ENCODE data around the gene INSC.

INSC gene

DNA sequence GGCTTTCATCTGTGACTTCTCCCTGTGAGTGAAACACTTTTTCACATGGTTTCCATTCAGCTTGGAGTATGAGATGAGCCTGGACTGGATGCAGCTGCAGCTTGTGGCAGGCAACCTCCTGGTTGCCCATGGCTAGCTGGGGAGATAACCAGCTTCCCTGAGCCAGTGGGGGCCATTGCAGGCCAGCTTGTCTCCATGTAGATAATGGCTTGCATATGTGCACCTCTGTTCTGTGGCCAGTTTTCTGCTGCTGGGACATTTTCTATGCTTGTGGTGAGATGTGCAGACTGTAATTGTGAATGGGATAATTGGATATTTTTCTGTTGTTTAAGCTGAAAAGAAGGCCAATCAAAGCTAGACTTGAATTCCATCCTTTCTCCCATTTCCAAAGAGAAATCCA is 38.5 kb downstream of the INSC start:
- no peak for DNase-seq

DNA sequence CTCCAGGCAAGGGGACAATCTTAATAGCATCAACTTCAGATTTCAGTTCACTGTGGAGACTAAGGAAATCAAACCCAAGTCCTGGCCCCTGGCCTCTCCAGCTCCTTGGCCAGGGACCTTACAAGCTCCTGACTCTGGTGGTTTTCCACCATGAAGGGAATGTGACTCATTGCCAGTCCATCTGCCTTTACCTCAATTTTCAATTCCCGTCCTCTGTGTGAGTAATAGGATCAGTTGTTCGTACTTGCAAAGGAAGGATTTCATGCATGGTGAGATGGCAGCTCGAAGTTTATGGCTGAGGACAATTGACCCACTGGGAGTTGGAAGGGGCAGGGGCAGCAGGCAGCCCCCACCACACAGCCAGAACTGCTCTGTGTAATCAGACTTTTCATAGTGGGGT is 42.5 kb downstream of the INSC start:
- DNase-seq = no peak

DNA sequence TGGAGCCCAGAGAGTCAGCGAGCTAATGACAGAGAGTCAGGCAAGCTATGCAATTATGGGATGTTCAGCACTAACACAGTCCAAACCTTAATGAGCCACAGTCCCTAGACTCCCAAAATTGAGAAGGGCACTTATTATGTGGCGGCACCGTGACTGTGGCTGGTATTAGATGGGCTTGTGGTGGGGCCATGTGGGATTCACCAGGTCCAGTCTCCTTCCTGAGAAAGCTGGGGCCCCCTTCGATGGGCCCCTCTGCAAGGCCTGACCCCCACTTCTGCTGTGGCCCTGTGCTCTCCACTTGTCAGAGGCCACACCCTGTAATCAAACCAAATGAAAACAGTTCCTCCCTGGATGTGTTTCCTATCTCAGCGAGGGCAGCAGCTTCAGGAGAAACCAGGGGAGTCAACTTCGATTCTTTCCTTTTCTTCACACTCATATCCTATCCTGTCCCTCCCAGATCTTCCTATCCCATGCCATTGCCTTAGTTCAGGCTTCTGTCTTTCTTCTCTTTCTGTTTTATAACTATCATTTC is 42.9 kb downstream of the INSC start:
- no peak for DNase-seq

DNA sequence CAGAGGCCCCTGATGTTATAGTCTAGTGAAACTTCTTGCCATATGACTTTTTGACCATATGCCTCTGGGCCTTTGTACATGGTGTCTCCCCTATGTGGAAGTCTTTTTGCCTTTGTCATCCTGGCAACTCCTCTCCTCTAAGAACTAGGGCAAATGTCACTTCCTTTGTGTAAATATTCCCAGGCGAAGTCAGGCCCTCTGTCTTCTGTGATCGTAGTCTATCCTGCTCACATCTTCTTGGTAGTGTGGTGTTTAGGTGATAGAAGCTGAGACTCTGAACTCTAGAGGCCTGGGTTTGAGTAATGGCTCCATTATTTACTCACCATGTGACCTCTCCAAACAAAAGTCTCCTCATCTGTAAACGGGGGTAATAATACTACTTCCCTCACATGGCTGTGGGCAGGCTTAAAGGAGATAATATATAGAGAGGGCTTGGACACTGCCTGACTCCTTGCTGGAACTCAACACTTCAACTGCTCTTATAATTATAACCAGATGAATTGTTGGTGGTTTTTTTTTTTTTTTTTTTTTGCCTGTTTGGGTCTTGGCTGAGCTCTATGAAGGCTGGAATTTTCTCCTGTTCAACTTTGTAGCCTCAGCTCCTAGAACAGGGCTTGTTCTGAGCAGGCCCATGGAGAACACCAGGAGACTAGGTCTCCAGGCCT is 43.8 kb downstream of the INSC start:
- no peak for DNase-seq

DNA sequence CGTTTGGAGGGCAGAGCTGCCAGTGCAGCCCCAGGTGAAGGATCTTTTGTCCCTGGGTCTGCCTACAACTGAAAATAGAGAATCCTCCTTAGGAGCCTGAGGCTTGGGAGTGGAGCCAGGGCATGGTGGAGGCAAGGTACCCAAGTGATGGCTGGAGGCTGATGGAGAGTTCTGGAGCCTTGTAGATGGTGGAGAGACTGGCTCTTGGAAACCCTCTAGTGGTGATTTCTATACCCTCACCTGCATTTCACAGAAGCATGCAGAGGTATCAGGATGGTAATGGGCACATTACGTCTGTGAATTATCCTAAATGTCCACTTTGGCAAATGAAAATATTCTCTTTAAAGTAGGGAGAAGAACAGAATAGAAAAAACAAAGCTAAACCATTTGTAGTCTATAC is 44.4 kb downstream of the INSC start:
- no peak for DNase-seq

DNA sequence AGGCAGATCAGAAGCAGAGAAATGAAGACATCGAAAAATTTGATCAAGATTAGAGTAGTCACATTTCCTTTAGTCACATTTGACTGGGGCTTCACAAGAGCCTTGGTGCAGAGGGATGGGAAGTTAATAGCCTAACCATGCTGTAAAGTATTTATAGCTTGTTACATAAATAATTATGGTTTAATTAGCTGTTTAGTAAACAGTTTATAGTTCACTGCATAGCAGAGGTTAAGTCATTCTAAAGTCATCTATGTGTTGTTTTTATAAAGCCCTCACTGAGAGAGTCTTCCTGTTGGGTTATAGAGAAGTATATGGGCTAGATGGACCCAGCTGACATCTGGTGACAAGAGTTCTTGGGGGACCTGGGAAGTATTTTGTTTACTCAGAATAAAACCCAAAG is 47.1 kb downstream of the INSC start:
- no peak for DNase-seq

DNA sequence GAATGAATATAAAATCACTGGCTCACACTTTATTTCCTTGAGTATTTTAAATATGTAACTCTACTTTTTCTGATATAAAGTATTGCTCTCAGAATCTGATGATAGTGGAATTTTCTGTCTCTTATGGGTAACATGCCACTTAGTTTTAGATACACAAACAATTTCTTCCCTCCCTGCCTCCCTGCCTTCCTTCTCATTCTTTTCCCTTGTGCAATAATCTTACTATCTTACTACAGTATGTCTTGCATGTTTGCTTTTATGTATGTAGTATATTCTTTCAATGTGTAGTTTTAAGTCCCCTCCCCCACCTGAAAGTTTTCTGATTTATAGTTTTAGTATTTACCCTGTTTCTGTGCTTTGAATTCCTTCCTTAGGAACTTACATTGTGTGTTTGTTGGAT is 48.4 kb downstream of the INSC start:
- no peak for DNase-seq

DNA sequence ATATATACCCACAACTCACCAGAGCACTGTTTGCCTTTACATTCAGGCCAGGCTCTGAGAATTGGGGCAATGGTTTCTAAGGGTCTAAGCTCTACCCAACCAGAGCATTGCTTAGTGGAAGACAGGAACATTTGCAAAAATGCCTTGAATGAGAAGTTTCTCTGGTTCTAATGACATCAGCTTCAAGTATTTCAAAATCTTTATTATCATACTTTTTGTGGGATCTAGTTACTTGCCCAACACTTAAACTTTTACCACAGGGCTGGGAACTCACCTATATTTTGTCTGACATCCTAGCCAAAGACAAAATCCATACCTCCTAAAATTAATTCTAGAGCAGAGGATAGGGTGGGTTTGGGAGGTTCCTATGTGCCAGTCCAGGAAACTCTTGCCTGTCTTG is 51.5 kb downstream of the INSC start:
- no peak for DNase-seq

DNA sequence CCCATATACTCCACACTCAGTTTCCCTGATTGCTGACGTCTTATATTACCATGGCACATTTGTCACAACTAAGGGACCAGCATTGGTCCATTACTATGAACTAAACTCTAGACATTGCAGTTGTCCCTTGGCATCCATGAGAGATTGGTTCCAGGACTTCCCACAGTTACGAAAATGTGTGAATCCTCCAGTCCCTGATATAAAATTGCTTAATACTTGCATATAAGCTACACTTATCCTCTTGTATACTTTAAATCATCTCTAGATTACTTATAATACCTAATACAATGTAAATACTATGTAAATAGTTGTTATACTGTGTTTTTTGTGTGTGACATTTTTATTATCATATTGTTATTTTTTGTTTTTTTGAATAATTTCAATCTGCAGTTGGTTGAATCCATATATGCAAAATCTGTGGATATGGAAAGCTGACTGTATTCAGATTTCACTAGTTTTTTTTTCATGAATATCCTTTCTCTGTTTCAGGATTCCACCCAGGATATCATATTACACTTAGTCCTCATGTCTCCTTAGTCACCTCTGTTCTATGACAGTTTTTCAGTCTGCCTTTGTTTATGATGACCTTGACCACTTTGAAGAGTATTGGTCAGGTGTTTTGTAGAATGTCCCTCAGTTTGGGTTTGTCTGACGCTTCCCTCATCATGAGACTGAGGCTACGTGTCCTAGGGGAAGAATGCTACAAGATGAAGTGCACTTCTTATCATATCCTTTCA is 55.3 kb downstream of the INSC start:
- DNase-seq = no peak

DNA sequence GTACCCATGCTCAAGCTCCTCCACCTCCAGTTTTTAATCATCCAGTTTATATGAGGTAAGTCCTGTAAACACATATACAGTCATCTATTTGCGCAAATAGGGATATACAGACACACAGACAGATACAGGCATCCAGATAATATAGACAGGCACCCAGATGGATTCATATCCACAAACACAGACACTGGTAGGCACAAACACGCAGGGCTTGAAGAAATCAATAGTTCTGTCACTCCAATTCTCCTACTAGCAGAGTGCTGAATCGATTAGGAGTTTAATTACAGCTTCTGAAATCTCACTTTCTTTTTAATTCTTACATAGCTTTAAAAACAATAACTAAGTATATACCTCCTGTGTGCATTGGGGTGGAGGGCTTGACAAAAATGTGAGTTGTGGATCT is 56.0 kb downstream of the INSC start:
- no peak for DNase-seq

DNA sequence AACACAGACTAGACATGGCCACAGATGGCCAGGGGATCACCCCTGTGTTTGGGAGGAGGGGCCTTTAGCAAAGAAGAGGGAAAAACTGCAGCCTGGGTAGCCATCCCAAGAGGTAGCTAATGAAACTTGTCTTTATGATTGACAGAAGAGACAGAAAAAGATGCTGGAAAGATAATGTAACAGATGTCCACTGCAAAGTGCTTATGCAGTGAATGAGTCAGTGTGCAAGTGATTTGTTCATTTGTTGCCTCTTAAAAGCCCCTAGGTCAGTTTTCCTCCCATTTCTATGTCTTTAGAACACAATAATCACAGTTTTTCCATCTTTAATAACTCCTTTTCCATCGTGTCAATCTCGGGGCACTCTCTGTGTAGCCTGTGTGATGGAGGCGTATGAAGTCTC is 57.2 kb downstream of the INSC start:
- DNase-seq = no peak

DNA sequence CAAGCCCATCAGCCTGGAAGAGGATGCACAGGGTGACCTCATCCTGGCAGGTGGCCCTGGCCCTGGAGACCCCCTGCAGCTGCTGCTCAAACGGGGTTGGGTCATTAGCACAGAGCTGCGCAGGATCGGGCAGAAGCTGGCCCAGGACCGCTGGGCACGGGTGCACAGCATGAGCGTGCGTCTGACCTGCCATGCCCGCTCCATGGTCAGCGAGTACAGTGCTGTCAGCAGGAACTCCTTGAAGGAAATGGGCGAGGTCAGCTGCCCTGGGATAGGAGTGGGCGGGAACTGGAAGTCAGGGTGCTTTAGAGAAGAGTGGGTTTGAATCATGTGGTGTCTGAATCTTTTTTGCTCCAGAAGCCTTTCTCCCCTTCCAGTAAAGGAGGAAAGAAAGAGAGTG is 61.1 kb downstream of the INSC start:
- DNase-seq = no peak

DNA sequence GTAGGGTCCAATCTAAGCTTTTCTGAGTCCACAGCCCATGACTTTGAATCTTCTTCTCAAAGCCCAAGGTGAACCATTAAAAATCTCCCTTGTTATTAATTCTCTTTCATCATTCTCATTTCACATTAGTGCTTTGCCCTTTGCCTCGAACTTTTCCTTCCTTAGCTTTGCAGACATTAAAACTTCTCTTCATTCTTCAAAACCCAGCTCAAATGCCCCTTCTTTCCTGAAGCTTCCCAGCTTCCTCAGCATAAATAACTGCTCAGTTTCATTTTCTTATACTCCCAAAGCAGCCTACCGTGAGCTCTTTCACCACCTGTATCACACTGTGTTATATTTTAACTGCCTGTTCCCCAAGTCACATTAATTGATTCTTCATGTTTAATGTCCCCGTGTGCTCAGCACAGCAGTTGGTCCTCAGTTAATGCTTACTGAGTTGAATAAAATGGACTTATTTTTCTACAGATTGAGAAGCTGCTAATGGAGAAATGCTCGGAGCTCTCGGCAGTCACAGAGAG is 62.0 kb downstream of the INSC start:
- no peak for DNase-seq

DNA sequence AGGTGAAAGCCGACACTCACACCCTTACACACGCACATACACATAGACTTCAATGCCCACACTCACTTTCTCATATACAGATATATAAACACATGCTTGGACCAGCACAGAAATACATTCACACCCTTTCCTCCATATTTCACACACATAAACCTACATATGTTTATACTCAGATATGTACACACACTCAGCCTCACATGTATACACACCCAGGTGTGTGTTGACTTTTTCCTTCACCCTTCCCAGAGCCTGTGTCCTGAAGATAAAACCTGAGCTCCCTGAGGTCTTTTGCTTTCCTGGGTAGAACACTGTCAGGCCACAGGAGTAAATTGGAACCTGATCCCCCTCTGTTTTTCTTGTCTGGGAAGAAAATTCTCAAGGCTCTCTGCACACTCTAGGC is 62.8 kb downstream of the INSC start:
- DNase-seq = no peak

DNA sequence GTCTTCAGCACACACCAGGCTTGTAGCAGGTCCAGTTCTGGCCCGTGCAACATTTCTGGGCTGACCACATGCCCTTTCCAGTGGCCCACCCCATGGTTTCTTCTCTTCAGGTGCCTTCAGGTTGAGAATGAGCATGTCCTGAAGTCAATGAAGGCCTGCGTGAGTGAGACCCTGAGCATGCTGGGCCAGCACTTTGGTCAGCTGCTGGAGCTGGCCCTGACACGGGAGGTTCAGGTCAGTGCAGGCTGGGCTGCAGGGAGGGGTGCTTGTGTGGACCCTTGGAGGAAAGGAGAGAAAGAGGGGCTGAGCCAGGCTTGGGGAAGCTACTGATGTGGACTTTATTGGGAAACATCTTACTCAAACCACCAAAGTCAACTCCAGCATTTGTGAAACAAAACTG is 63.5 kb downstream of the INSC start:
- no peak for DNase-seq

DNA sequence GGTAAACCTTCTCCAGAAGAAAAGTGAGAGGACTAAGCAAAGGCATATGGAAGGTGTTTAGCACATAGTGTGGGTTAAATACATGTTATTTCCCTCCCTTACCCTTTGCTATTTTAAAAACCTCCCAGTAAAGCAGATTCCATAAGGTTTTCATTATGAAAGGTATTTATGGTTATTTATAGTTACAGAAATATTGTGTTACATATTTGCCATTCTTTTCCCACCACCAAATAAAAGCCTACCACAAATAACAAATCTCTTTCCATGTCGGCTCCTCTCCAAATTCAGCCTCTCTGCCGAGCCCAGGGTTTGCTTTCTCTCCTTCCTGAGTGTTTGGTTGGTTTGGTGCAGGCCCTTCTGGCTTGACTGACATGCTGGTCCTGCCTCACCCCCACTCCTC is 64.4 kb downstream of the INSC start:
- no peak for DNase-seq

DNA sequence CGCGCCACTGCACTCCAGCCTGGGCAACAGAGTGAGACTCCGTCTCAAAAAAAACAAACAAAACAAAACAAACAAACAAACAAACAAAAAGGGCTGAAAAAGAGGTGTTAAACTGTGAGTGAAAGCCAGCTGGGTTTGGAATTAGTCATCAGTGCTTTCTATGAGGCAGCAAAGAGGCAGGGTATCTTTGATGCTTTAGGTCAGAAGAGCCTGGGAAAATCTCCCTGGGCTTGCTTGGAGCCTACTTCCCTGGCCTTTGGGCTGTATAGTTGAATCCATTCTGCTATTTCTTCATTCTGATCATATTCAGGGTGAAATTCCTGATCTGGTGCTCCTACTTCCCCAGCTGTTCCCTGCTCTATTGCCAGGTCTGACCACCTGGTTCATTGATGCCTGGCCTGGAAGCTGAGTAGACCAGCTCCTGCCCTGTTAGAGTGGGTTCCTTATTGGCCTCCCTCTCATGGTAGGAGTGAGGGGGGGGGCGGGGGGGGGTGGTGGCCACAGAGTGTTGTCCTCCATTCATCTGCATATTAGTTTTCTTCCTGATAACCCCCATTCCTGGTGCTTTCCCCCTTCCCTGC is 65.6 kb downstream of the INSC start:
- no peak for DNase-seq

DNA sequence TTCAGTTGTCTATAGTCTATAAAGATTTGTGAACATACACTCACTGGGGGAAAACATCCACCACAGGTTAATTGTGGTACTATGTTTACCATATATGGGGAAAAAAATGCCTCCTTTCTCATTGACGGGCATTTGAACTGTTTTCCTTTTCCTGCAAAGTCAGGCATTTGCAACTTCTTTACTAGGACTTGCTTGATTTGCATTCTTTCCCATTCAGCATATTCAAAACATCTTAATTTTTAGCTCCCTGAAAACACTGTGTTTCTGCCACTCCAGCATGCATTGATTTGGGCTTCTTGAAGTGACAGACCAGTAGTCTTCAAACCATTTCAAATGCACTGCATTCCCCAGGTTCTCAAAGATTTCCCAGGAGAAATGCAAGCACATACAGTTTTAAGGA is 67.6 kb downstream of the INSC start:
- DNase-seq = no peak

DNA sequence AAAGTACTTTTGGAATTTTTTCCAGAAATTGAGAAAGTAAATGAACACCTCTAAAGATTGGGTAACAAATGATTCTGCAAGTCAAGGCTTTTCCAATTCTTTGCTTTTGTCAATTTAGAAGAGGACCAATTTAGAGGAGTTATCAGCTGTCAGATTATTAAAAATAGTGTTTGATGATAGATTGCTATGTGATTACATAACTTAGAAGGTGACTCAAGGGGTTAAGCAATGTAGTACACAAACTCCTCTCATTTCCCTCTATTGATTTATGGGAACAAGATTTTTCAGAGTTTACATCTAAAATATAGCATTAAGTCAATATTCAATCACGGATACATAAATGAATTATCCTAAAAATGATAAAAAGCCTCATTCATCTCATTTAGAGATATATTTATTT is 70.3 kb downstream of the INSC start:
- no peak for DNase-seq

DNA sequence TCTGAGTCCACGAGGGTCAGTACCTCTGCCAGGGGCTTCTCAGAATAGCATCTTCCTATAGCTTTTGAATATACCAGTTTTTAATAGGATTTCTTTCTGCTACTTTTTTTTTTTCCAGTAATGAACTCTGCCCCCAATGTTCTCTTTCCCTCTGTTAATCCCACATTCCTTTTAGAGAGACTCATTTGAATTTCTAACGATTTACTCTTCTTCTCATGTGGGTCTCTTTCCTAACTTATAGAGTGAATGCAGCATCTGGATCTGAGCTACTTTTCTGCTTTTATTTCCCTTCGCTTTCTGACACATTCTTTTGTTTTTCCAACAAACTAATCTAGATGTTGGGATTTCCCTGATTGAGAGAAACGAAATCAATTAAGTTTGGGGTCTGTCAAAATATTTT is 71.4 kb downstream of the INSC start:
- no peak for DNase-seq

DNA sequence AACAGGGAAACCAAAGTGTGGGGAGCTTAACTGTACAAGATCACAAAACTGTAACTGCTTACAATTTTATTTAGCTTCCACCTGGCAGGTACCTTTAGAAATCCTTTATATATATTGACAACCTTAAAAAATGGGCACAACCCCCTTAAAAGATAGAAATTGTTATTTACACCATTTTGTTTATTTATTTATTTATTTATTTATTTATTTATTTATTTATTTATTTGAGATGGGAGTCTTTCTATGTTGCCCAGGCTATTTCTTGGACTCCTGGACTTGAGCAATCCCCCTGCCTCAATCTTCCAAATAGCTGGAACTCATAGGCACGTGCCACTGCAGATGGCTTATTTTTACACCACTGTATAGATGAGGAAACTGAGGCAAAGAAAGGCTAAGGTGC is 74.5 kb downstream of the INSC start:
- no peak for DNase-seq

DNA sequence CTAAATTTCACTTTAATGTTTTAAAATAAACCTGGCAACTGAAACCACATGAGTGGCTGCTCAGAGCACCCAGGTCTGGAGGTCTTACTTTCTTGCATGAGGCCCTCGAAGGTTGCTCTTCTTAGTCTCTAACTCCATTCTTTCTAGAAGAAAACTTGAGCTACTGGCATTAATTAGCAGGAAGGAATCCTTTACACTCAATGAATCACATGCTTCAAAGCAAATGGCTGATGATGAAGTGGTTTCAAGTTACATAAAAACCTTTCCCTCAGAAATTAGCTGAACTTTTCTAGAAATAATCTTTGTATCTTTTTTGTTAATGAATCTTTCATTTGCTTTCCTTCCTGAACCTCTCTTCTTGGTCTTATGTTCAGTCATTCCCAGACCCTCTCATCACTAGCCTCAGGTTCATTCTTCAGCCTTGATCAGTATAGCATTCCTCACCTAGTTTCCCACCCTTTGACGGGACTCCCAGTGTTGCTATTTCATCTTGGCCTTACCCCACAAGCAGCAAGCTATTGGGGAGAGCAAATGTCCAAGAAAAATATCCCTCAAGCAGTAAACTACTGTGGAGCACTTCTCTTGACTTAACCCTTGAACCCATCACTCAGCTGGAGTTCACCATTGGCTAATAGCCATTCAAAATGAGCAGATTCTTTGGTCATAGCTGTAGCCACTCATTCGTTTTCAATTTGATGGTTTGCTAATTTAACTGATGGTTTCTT is 75.1 kb downstream of the INSC start:
- DNase-seq = no peak

DNA sequence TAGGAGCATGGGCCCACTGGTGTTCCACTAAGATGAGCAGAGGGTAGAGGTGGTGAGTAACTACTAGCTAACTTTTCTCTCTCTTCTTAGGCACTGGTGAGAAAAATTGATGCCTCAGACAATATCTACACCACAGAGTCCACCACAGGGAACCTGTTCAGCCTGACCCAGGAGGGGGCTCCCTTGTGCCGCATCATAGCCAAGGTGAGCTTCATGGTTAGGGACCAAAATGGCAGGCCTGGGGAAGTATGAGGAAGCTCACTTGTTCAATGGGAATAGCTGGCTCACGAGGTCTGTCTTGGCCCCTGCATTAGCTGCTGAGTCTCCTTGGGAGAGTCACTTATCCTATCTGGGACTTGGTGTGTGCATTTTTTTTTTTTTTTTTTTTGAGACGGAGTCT is 75.9 kb downstream of the INSC start:
- DNase-seq = no peak

Measured in cortex of kidney (tissue), 1 donor.